Stimulated activated CD4-positive, alpha-beta T cell treated with anti-CD3 and anti-CD28 coated beads, TNF-alpha, amount 100 ng/mL, for 1 hour (primary cell): ENCODE measurements around the gene CACNA1D.
"Not testable (repeated sequence)": the region's sequence is repeated elsewhere in the genome, so short reads cannot be mapped to it uniquely, and the experiment has no call there.

ENCODE experiments used
- DNase-seq, 3 donors: peaks; one replicate each; pipeline ENCODE4 v3.0.0-alpha.2; 2020; ENCODE audit warnings: low read depth in 3 of 3, low spot score in 1 of 3

Gene CACNA1D

DNA sequence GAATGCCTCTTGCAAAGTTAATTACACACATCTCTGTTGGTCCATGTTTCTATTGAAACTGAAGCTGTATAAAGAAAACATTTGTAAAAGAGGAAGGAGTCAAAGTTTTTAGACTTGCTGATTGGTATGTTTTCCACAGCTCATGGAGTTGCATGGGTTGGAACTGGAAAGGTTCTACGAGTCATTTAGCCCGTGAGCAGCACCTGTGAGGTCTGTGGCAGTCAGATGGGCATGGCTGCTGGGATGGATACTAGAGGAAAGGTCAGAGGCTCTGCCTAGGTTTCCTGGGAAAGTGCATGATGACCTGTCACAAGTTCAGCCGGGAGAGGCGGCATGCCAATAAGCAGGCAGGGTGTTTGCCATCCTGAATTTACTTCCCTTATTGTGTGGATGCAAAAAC, 155.4 kb downstream of the CACNA1D start:
- no peak for DNase-seq

DNA sequence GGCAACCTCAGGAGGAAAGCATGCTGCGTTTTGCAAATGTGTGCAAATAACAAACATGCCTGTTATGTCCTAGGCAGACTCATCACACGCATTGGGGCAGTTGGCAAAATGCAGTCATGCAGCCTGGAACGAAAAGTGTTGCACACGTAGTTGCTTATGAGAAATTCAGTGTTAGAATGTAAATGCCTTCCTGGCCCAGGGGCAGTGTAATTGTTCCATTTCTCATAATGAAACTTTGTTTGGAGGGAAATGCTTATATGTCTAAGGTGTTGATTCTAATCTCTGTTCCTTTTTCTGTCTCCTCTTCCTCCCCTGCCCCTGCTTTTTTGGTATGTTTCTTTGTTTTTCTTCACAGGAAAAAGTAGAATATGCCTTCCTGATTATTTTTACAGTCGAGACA, 156.0 kb downstream of the CACNA1D start:
- DNase-seq, result no peak

- no peak for DNase-seq
Measured at GRCh38 chr3:53650928-53651661, 156.7 kb downstream of the CACNA1D start.

- DNase-seq, result no peak
Measured at GRCh38 chr3:53651927-53652326, 157.5 kb downstream of the CACNA1D start.

DNA sequence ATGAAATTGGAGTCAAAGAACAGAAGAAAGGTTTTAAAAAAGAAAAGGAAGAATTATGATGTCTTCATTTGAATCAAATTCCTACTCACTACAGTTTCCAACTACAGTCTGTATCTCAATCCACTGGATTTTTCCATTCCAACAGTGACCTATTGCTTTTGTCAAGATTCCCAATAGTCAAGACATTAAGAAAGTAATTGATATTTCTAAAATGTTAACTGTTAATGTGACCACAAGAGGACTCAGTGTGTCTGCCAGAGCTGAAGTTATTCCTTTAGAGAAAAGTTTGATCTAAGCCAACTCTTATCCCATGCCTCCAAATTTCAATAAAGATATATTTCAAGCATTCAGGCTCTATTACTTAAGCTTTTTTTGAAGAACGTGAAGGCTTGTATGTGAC, 163.2 kb downstream of the CACNA1D start:
- no peak for DNase-seq

GRCh38 chr3:53658613-53659193, 164.3 kb downstream of the CACNA1D start:
- DNase-seq, result no peak

GRCh38 chr3:53659996-53660395, 165.6 kb downstream of the CACNA1D start:
- no peak for DNase-seq

DNA sequence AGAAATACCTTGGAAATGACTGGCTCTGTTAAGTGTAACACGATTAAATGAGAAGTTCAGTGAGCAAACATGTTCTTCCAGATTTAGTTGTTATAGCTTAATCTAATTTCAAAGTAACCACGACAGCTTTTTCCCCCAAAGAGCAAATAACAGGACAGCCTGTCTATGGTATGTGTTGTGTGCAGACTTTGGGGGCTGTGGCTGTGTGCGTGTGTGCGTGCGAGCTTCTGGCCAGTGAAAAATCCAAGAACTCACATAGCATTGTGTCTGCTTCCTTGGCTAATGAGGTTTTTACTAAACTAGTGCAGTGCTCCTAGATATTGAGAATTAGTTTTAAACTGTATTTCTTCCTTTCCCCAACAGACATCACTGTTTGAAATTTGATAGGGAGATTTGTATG, 167.1 kb downstream of the CACNA1D start:
- DNase-seq, result no peak

GRCh38 chr3:53664812-53665211, 170.4 kb downstream of the CACNA1D start:
- DNase-seq, result not testable (repeated sequence)

- no peak for DNase-seq
Measured at GRCh38 chr3:53665608-53666425, 171.4 kb downstream of the CACNA1D start.

- no peak for DNase-seq
Measured at GRCh38 chr3:53668872-53669271, 174.5 kb downstream of the CACNA1D start.

DNA sequence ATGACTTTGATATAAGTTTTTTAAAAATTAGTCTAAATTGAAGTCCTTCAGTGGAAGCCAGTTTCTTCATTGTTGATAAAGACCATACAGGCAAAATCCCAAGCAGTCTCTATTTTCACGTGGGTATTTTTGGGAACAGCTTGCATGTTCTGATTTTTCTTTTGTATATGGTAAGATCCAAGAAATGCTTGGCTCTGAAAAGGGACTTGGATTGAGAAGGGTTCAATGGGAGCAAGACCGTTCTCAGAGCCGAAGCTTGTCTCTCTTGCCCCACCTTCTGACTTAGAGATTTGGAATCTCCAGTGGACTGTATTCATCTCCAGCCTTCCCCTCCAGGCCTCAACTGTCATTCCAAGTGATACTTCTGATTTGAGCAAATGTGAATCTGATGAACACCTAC, 176.3 kb downstream of the CACNA1D start:
- no peak for DNase-seq

- no peak for DNase-seq
Measured at GRCh38 chr3:53671192-53671960, 177.0 kb downstream of the CACNA1D start.

- DNase-seq, result no peak
Measured at GRCh38 chr3:53671961-53672299, 177.5 kb downstream of the CACNA1D start.

GRCh38 chr3:53672981-53673380, 178.6 kb downstream of the CACNA1D start:
- DNase-seq, result no peak

DNA sequence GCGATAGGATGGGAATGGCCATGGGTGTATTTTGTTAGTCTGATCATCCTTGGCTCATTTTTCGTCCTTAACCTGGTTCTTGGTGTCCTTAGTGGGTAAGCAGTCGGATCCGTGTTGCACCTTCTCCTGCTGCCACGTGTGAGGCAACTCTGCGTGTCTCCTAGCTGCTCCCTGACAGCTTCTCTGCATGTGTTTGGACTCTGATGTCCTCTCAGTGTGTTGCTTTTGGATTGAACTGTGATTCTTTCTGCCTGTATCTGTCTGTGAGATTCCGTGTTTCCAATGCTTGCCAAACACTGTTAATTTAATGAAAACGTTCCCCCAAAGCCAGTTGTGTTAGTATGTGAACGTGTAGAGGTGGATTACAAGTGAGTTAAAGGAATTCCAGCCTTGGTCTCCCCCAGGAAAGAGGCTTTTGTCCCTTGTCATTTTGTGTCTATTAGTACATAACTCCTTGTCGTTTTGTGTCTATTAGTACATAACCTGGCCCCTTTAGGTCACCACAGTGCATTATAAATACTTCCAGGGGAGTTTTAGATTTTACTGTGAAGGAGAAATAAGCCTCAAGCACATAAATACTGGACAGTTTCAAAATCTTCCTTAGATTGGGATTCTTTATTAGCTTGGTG, 179.4 kb downstream of the CACNA1D start:
- no peak for DNase-seq

GRCh38 chr3:53674582-53674981, 180.2 kb downstream of the CACNA1D start:
- no peak for DNase-seq

GRCh38 chr3:53675022-53675697, 180.7 kb downstream of the CACNA1D start:
- no peak for DNase-seq

- no peak for DNase-seq
Measured at GRCh38 chr3:53675942-53676341, 181.5 kb downstream of the CACNA1D start.

DNA sequence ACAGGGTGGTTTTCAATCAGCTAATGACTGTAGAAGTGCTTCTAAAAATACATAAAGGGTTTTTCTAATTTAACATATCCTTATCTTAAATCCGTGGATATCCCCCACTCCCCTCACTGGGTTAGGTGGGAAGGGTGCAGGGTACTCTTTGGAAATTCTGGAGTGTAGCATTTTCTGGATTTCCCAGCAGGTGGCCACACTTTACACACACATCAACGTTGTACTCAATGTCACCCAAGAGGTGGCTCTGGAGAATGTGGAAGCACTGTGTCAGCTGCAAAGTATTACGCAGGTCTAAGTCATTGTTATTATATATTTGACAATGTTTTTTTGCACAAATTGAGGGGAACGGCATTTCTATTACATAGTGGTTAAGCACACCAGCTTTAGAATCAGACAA, 183.0 kb downstream of the CACNA1D start:
- DNase-seq, result no peak

GRCh38 chr3:53680028-53680427, 185.6 kb downstream of the CACNA1D start:
- DNase-seq, result no peak
